Suprapubic skin (tissue), 4 donors: ENCODE measurements around the gene RDH14.

Source experiments
- CTCF ChIP-seq, 2 donors: fragments of 200-600 bp in 1 of 2; fragments of 450-650 bp in 1 of 2; sonication (generic) in 1 of 2; IDR thresholded peaks; one replicate each; pipeline ENCODE4 v1.5.1; 2016 to 2019; ENCODE audit warnings: antibody characterized with exemption in 2 of 2, mild to moderate bottlenecking in 1 of 2, moderate library complexity in 1 of 2
- EP300 ChIP-seq: sonication (generic); formaldehyde crosslinking; IDR thresholded peaks from one replicate; pipeline ENCODE4 v1.6.1; 2017; ENCODE audit warnings: antibody characterized with exemption
- POLR2A ChIP-seq, 2 donors: fragments of 450-650 bp; IDR thresholded peaks; one replicate each; pipeline ENCODE4 v1.6.1; 2017; ENCODE audit warnings: antibody characterized with exemption in 2 of 2, mild to moderate bottlenecking in 2 of 2, moderate library complexity in 2 of 2
- POLR2AphosphoS5 ChIP-seq, 3 donors: sonication (generic); formaldehyde crosslinking; IDR thresholded peaks; one replicate each; pipeline ENCODE4 v1.6.1; 2017; ENCODE audit warnings: antibody characterized with exemption in 3 of 3

- TF ChIP-seq CTCF (IDR thresholded peaks at IDR 0.05): no peak
- no peak for TF ChIP-seq POLR2AphosphoS5 (IDR thresholded peaks at IDR 0.05)
- TF ChIP-seq POLR2A (IDR thresholded peaks at IDR 0.05): no peak
- no peak for TF ChIP-seq EP300
Observed at GRCh38 chr2:18525852-18526251, 34.6 kb downstream of the RDH14 start.
